Trophoblast cell (in vitro differentiated cells and primary cell): Measurements from ENCODE around the gene ZNF423.
A peak's percentile ranks its signal among the peaks of the same experiment; 100 is the strongest.

Source experiments
- DNase-seq, 2 donors: peaks; one replicate each; pipeline ENCODE4 v3.0.0-alpha.2; 2016
- H2AFZ ChIP-seq: 2 replicates; pipeline ENCODE4 v1.6.1; 2013; ENCODE audit warnings: low read length, moderate library complexity, mild to moderate bottlenecking; ENCODE audit not compliant: insufficient read depth, poor library complexity
- H2AK5ac ChIP-seq: 2 replicates; pipeline ENCODE4 v1.6.1; 2013; ENCODE audit warnings: mild to moderate bottlenecking, low read length
- H2BK120ac ChIP-seq: 2 replicates; pipeline ENCODE4 v1.6.1; 2013; ENCODE audit warnings: low read length, mild to moderate bottlenecking, moderate library complexity; ENCODE audit not compliant: insufficient read depth, poor library complexity
- H2BK12ac ChIP-seq: 2 replicates; pipeline ENCODE4 v1.6.1; 2013; ENCODE audit warnings: mild to moderate bottlenecking, low read length, moderate library complexity
- H2BK5ac ChIP-seq: 2 replicates; pipeline ENCODE4 v1.6.1; 2013; ENCODE audit warnings: low read length, low read depth, moderate library complexity, mild to moderate bottlenecking; ENCODE audit not compliant: poor library complexity
- H3K14ac ChIP-seq: 2 replicates; pipeline ENCODE4 v1.6.1; 2013; ENCODE audit warnings: mild to moderate bottlenecking, low read length
- H3K18ac ChIP-seq: 2 replicates; pipeline ENCODE4 v1.6.1; 2013; ENCODE audit warnings: mild to moderate bottlenecking, low read length
- H3K23ac ChIP-seq: 2 replicates; pipeline ENCODE4 v1.6.1; 2013; ENCODE audit warnings: low read length
- H3K27ac ChIP-seq: 2 replicates; pipeline ENCODE4 v1.5.1; 2013; ENCODE audit warnings: low read depth, mild to moderate bottlenecking, inconsistent platforms, low read length, moderate library complexity
- H3K27me3 ChIP-seq: 2 replicates; pipeline ENCODE4 v1.6.1; 2013; ENCODE audit warnings: inconsistent platforms, mild to moderate bottlenecking, low read length, moderate library complexity; ENCODE audit not compliant: insufficient read depth
- H3K36me3 ChIP-seq, 2 experiments: 1 replicate in 1 of 2; 2 replicates in 1 of 2; pipeline ENCODE4 v1.6.1; 2013; ENCODE audit warnings: low read length in 2 of 2, mild to moderate bottlenecking in 2 of 2, moderate library complexity in 1 of 2; ENCODE audit not compliant: insufficient read depth in 2 of 2, control insufficient read depth in 1 of 2
- H3K4ac ChIP-seq: 2 replicates; pipeline ENCODE4 v1.6.1; 2013; ENCODE audit warnings: low read depth, mild to moderate bottlenecking, low read length, moderate library complexity
- H3K4me1 ChIP-seq, 2 experiments: 1 replicate in 1 of 2; 2 replicates in 1 of 2; pipeline ENCODE4 v1.6.1; 2013; ENCODE audit warnings: low read length in 2 of 2, mild to moderate bottlenecking in 2 of 2, moderate library complexity in 1 of 2; ENCODE audit not compliant: insufficient read depth in 2 of 2, control insufficient read depth in 1 of 2
- H3K4me2 ChIP-seq: 2 replicates; pipeline ENCODE4 v1.6.1; 2013; ENCODE audit warnings: inconsistent platforms, mild to moderate bottlenecking, low read length, moderate library complexity
- H3K4me3 ChIP-seq: 2 replicates; pipeline ENCODE4 v1.5.1; 2013; ENCODE audit warnings: mild to moderate bottlenecking, low read depth, low read length, inconsistent platforms
- H3K79me1 ChIP-seq: one replicate; pipeline ENCODE4 v1.6.1; 2013; ENCODE audit warnings: low read length
- H3K79me2 ChIP-seq: 2 replicates; pipeline ENCODE4 v1.6.1; 2013; ENCODE audit warnings: low read length, mild to moderate bottlenecking; ENCODE audit not compliant: control insufficient read depth, insufficient read depth, poor library complexity
- H3K9ac ChIP-seq: 2 replicates; pipeline ENCODE4 v1.6.1; 2013; ENCODE audit warnings: mild to moderate bottlenecking, low read length
- H3K9me3 ChIP-seq: 2 replicates; pipeline ENCODE4 v1.6.1; 2013; ENCODE audit warnings: low read depth, mild to moderate bottlenecking, control low read depth, inconsistent platforms, low read length; ENCODE audit not compliant: insufficient read depth
- H4K12ac ChIP-seq: 2 replicates; pipeline ENCODE4 v1.6.1; 2013; ENCODE audit warnings: low read depth, mild to moderate bottlenecking, low read length, moderate library complexity
- H4K8ac ChIP-seq: 2 replicates; pipeline ENCODE4 v1.6.1; 2013; ENCODE audit warnings: low read depth, mild to moderate bottlenecking, low read length, moderate library complexity
- H4K91ac ChIP-seq: one replicate; pipeline ENCODE4 v1.6.1; 2013; ENCODE audit warnings: low read depth, mild to moderate bottlenecking, low read length, moderate library complexity
- WGBS: extraction: QIAGEN DNeasy Blood & Tissue Kit; methylation state at CpG from one replicate; pipeline ENCODE4 v1.1.7; 2013; ENCODE audit warnings: missing lambda C conversion rate; ENCODE audit not compliant: insufficient read length, insufficient coverage; ENCODE audit errors: extremely low coverage; 5-methylcytosine and 5-hydroxymethylcytosine counted together

Gene ZNF423

DNA sequence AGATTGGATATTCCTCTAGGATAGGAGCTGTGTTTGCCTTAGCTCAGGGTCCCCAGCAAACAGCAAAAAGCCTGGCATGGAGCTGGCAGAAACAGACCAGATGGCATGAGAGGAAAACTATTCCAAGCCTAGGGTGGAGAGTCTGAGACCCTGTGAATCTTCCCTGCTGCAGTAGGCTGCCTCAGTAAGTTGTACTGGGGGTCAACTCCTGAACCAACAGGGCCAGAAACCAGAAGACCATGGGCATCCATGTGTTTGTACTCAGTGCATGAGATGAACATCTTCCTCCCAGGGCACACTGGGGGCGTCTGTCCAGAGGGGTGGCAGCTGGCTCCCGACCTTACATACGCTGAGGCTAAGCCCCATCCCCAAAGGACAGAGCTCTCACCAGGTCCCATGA lies 267.9 kb downstream of the ZNF423 start:
- H2BK12ac ChIP-seq: no peak overlapping the region
- H2AFZ ChIP-seq: no peak overlapping the region
- H3K36me3 ChIP-seq: no peaks in the 10 kb centered on the region
- no peak overlapping the region for H2BK5ac ChIP-seq
- H3K14ac ChIP-seq: no peak overlapping the region
- no peak overlapping the region for H3K4me3 ChIP-seq
- H3K4me2 ChIP-seq: no peak overlapping the region
- peaks cover 0 to 2% of the 10 kb centered on the region in 2 experiments for H3K4me1 ChIP-seq
- H3K79me2 ChIP-seq: no peaks in the 10 kb centered on the region
- no peaks in the 10 kb centered on the region for H3K9me3 ChIP-seq
- H2BK120ac ChIP-seq: no peak overlapping the region
- H3K18ac ChIP-seq: no peak overlapping the region
- no peak overlapping the region for H4K8ac ChIP-seq
- H4K91ac ChIP-seq: no peak overlapping the region
- no peaks in the 10 kb centered on the region for H3K27me3 ChIP-seq
- H4K12ac ChIP-seq: no peak overlapping the region
- WGBS: no CpG with 5 or more reads among the region's 3 CpGs
- H3K9ac ChIP-seq: no peak overlapping the region
- H3K4ac ChIP-seq: no peak overlapping the region
- H2AK5ac ChIP-seq: no peak overlapping the region
- no peak for DNase-seq
- H3K27ac ChIP-seq: no peak overlapping the region
- no peaks in the 10 kb centered on the region for H3K79me1 ChIP-seq
- no peak overlapping the region for H3K23ac ChIP-seq

DNA sequence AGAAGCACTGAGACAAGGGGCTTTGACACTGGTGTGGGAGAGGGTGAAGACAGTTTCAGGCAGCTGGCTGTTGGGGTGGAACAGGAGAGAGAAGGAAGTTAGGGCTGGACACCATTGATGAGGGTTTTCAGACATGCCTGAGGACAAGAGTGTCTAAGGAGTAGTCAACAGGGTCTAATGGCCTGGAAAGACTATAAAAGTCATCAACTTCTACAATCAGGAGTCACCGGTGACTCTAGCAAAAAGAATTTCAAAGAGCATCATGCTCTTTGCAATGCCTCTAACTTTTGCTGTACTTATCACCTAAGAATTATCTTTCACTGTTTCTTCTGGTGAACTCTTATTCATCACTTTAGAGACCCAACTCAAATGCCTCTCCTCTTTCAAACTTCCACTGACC lies 268.4 kb downstream of the ZNF423 start:
- no peak overlapping the region for H3K14ac ChIP-seq
- H3K79me2 ChIP-seq: no peaks in the 10 kb centered on the region
- H3K9me3 ChIP-seq: no peaks in the 10 kb centered on the region

DNA sequence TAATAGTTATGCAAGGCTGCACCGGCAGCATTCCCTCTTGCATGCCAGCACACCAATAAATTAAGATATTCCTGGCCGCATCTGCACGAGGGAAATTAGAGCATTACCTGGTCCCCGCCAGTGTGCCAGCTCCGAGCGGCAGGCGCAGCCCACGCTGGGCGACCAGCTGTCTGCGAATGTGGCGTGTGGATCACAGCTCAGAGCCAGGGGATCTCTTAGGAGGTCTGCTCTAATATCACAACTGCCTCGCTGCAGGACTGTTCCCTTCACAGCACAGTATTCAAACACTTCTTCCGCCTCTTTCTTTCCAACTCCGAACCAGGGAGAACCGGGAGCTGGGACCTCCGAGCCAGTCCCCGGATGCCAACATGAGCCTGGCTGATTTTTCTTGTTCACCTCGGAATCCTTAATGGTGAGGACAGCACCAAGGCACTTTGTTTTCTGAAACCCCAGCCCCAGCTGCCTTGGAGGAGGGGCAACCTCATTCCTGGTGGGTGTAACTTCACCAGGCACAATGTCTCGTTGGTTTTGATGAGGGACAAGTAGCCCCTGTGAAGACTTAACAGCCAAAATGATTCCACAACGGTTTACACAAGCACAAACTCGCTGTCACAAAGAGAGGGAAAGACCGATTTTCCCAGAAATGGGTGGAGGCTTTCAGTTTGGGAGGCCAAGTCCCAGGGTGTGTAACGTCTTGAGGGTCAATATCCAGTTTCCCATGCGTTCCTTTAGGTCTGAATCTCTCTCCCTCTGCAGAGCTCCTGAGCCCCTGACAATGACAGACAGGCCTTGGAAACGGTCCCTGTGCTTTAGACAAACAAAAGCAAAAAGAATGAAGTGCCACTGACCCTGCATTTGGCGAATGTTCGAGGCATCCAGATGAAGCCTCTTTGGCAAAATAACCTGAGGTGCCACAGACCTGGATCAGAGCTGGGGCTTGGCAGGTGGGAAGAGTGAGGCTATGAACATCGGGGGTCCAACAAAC lies 269.2 kb downstream of the ZNF423 start:
- peak; percentile 13 to 66 for DNase-seq
- Histone ChIP-seq H3K79me2 (no peaks in the 10 kb centered on the region), H4K91ac (no peak overlapping the region), H2BK12ac (no peak overlapping the region), H3K18ac (no peak overlapping the region), H3K23ac (no peak overlapping the region), H3K4me1 (peaks cover 0 to 2% of the 10 kb centered on the region in 2 experiments), H3K4me2 (no peak overlapping the region), H3K14ac (no peak overlapping the region), H2AK5ac (no peak overlapping the region), H2AFZ (no peak overlapping the region), H3K36me3 (no peaks in the 10 kb centered on the region), H3K9me3 (no peaks in the 10 kb centered on the region), H4K12ac (no peak overlapping the region), H2BK5ac (no peak overlapping the region), H4K8ac (no peak overlapping the region), H3K9ac (no peak overlapping the region), H3K27me3 (no peaks in the 10 kb centered on the region), H3K4ac (no peak overlapping the region), H3K27ac (no peak overlapping the region), H2BK120ac (no peak overlapping the region), H3K4me3 (no peak overlapping the region), H3K79me1 (no peaks in the 10 kb centered on the region)
- no CpG with 5 or more reads among the region's 28 CpGs for WGBS

More for the DNA sequence above, 268.4 kb downstream of the ZNF423 start:
- H3K4me3 ChIP-seq: no peak overlapping the region
- no peak overlapping the region for H3K9ac ChIP-seq
- H3K18ac ChIP-seq: no peak overlapping the region
- no CpG with 5 or more reads among the region's 1 CpG for WGBS
- no peak overlapping the region for H2AFZ ChIP-seq
- H3K4me1 ChIP-seq: peaks cover 0 to 2% of the 10 kb centered on the region in 2 experiments
- H3K79me1 ChIP-seq: no peaks in the 10 kb centered on the region
- peak in 1 of 2 donors; percentile 58 for DNase-seq
- H2AK5ac ChIP-seq: no peak overlapping the region
- no peak overlapping the region for H4K12ac ChIP-seq
- H2BK12ac ChIP-seq: no peak overlapping the region
- no peaks in the 10 kb centered on the region for H3K27me3 ChIP-seq
- H3K4ac ChIP-seq: no peak overlapping the region
- H4K8ac ChIP-seq: no peak overlapping the region
- H2BK120ac ChIP-seq: no peak overlapping the region
- H3K36me3 ChIP-seq: no peaks in the 10 kb centered on the region
- no peak overlapping the region for H2BK5ac ChIP-seq
- no peak overlapping the region for H4K91ac ChIP-seq
- no peak overlapping the region for H3K27ac ChIP-seq
- H3K4me2 ChIP-seq: no peak overlapping the region
- no peak overlapping the region for H3K23ac ChIP-seq

DNA sequence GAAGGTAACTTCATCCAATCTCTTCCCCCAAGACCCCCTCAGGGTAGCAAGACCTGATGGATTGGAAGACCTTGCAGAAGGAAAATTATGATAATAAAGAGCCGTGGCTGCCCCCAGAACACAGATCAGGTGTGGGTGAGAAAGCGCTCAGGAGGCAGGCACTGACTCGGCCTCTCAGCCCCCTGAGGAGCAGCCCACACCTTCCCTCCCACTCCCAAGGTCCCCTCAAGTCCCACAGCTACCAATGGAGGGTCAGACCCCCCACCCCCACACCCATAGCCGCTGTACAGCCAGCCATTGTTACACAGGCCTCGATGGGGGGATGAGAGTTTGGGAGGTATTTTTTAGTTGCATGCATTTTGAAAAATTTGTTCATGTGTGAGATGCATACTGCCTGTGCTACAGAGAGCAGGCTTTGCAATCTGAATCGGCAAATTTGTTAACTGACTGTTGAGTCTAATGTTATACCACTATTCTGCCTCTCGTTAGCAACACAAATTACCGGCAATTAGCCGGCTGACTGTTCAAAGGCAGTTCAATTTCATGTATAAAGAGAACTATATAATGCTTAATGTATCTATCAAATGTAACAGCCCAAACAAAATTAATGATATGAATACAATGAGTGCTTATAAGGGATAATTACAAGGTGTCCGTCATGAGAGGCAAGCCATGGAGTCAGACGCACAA lies 270.6 kb downstream of the ZNF423 start:
- Histone ChIP-seq H2BK12ac (no peak overlapping the region), H3K79me2 (no peaks in the 10 kb centered on the region), H3K36me3 (no peaks in the 10 kb centered on the region), H2BK120ac (no peak overlapping the region), H3K27me3 (no peaks in the 10 kb centered on the region), H3K9me3 (no peaks in the 10 kb centered on the region), H2AFZ (no peak overlapping the region), H4K91ac (no peak overlapping the region), H4K12ac (no peak overlapping the region), H3K27ac (no peak overlapping the region), H3K18ac (no peak overlapping the region), H4K8ac (no peak overlapping the region), H3K79me1 (no peaks in the 10 kb centered on the region), H3K4me2 (no peak overlapping the region), H3K23ac (no peak overlapping the region), H2BK5ac (no peak overlapping the region), H3K4ac (no peak overlapping the region), H3K4me1 (peaks cover 0 to 2% of the 10 kb centered on the region in 2 experiments), H3K4me3 (no peak overlapping the region), H3K14ac (no peak overlapping the region), H3K9ac (no peak overlapping the region), H2AK5ac (no peak overlapping the region)
- WGBS: no CpG with 5 or more reads among the region's 11 CpGs
- no peak for DNase-seq
